ENCODE results near the gene GATAD2A.
"Not testable (repeated sequence)": the region's sequence is repeated elsewhere in the genome, so short reads cannot be mapped to it uniquely, and the experiment has no call there.

GATAD2A gene

GRCh38 chr19:19404879-19405860 is at the start of gene GATAD2A:
TSS of gene GATAD2A (plus strand) at chr19:19405675. CDS start at chr19:19465346, 59,671 bp downstream.
- peak; percentile 83 to 93 (median 84) for DNase-seq (ENCODE audit: low read depth in 2 of 3, low spot score in 1 of 3)

- no peak for DNase-seq (ENCODE audit: low read depth in 2 of 3, low spot score in 1 of 3)
Measured at GRCh38 chr19:19356500-19356899, 49.0 kb upstream of the GATAD2A start.

DNA sequence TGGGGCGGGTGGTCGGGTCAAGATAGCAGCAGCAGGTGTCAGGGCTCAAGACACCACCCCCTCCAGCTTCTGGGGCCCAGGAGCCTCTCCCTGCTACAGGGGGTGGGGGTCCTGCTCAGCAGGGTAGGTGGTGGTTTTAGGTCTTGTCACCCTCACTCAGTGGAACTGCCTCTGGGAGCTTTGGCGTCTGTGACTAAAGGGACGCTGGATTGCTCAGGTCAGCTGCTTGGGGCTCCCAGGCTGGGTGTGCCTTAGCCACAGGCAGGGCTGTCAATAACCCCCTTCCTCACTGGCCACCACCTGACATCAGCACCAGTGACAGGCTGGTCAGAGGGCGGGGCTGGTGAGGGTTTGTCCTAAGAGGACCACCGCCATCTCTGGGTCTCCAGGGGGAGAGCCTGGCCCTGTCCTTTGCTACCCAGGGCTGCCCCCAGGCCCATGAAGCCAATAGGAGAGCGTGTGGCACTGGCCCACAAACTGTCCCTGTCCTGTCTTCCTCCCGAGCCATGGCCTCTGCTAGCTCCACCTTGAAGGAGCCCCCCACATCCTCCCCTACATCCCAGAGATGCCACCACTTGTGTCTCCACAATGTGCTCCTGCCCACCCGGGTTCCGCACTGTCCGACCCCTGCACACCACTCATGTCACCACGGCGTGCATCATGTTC is 48.4 kb upstream of the GATAD2A start:
- no peak for DNase-seq (ENCODE audit: low read depth in 2 of 3, low spot score in 1 of 3)

GRCh38 chr19:19361075-19361594 is 44.3 kb upstream of the GATAD2A start:
- DNase-seq (ENCODE audit: low read depth in 2 of 3, low spot score in 1 of 3) = peak; percentile 69 to 78 (median 71)

GRCh38 chr19:19362075-19362474 is 43.4 kb upstream of the GATAD2A start:
- no peak for DNase-seq (ENCODE audit: low read depth in 2 of 3, low spot score in 1 of 3)

DNA sequence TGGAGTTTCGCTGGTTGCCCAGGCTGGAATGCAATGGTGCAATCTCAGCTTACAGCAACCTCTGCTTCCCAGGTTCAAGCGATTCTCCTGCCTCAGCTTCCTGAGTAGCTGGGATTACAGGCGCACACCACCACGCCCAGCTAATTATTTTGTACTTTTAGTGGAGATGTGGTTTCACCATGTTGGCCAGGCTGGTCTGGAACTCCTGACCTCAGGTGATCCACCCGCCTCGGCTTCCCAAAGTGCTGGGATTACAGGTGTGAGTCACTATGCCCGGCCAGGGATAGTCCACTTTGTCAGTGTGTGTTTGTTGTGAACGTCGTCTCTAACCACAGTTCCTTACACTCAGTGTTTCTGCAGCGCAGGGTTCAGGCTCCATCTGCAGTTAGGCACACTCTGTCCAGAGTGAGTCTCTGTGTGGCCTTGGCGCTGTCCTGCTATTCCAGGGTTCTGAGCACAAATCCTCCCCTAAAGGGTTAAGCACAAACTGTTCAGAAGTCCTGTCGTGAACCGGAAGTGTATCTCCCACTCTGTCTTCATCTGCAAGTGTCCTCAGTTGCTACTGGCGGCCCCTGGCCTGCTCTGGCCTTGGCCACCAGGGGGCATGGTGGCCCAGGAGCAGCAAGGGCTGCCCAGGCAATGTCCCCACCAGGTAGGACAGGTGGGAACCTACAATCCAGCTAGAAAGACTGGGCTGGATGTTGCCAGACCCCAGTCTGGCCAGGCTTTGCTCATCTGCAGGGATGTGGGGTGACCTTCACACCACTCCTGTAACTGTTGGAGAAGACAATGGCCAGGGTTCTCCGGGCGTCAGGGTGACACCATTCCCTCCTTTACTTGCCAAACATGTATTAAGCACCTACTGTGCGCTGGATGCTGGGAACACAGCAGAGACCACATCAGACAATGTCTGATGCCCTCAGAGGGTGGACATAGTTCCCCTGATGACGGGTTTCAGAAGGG is 38.8 kb upstream of the GATAD2A start:
- DNase-seq (ENCODE audit: low read depth in 2 of 3, low spot score in 1 of 3) = peak; percentile 61 to 68 (median 61)

- no peak for DNase-seq (ENCODE audit: low read depth in 2 of 3, low spot score in 1 of 3)
Measured at GRCh38 chr19:19368087-19368486, 37.4 kb upstream of the GATAD2A start.

GRCh38 chr19:19371059-19371458 is 34.4 kb upstream of the GATAD2A start:
- DNase-seq (ENCODE audit: low read depth in 2 of 3, low spot score in 1 of 3) = no peak

DNA sequence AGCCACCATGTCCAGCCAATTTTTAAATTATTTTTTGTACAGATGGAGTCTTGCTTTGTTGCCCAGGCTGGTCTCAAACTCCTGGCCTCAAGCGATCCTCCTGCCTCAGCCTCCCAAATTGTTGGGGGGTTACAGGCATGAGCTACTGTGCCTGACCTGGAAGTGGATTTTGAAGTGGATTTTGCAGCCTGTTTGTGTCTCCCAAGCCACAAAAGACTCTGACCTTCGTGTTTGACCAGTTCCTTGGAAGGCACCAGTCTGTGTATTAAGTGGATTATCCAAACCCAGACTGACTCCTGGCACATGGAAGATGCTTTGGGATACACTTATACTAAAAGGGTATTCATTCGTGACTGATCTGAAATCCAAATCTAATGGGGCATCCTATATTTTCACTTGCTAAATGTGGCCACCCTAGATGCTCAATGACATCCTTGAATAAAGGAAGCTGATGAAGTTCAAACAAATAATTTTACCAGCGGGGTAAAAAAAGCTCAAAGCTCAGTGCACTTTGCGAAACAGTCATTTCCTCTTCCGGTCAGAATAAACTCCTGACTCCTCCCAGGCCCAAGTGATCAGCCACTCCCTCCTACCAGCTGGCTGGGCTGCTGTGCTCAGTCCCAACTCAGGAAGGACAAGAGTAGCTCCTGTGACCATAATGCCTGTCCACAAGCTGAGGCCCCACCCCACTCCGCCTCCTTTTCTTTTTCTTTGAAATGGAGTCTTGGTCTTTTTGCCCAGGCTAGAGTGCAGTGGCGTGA is 32.6 kb upstream of the GATAD2A start:
- no peak for DNase-seq (ENCODE audit: low read depth in 2 of 3, low spot score in 1 of 3)

DNA sequence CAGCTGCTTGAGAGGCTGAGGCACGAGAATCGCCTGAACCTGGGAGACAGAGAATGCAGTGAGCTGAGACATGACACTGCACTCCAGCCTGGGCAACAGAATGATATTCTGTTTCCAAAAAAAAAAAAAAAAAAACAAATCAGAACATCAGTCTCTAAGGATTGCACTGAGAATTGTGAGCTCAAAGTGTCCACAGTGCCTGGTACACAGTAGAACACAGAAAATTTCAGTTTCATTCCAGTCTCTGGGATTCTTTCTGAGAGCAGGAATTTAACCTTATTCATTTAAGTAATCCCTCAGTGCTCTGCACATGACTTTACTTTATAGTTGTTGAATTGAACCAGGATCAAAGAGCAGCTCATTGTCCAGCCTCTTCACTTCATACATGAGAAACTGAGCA is 25.9 kb upstream of the GATAD2A start:
- no peak for DNase-seq (ENCODE audit: low read depth in 2 of 3, low spot score in 1 of 3)

DNA sequence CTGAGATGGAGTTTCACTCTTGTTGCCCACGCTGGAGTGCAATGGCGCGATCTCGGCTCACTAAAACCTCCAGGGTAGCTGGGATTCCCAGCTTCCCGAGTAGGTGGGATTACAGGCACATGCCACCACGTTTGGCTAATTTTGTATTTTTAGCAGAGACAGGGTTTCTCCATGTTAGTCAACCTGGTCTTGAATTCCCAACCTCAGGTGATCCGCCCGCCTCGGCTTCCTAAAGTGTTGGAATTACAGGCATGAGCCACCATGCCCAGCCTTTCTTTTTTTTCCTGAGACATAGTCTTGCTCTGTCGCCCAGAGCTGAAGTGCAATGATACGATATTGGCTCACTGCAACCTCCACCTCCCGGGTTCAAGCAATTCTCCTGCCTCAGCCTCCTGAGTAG is 25.2 kb upstream of the GATAD2A start:
- not testable (repeated sequence) for DNase-seq (ENCODE audit: low read depth in 2 of 3, low spot score in 1 of 3)

DNA sequence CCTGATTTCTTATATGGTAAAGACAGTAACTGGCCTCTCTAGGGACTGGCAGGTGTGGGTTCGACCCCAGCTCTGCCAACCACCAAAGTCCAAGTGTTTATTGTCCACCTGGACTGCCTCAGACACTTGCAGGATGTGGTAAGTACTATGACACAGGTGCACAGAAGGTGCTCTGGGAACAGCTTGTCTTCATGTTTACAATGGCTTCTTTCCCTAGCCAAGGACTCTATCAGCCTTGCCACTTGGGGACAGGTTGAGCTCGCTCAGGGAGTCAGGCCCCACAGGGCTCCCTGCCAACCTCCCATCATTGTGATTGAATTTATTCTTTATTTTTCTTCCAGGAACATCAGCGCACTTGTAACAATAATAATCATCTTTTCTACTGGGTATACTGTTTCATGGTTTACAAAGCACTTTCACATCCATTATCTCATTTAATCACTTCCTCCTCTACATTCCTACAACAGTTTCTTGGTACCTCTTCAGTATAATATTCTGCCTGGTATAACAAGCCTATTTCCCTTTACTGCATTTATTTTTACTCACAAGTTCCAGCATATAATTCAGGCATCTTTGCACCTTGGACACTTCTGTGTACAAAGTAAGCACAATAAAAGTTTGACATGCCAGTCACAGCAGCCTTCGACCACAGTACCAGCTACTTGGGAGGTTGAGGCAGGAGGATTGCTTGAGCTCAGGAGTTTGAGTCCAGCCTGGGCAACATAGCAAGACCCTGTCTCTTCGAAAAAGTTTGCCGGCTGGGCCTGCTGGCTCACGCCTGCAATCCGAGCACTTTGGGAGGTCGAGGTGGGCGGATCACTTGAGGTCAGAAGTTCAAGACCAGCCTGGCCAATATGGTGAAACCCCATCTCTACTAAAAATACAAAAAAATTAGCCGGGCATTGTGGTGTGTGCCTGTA is 24.2 kb upstream of the GATAD2A start:
- no peak for DNase-seq (ENCODE audit: low read depth in 2 of 3, low spot score in 1 of 3)

DNA sequence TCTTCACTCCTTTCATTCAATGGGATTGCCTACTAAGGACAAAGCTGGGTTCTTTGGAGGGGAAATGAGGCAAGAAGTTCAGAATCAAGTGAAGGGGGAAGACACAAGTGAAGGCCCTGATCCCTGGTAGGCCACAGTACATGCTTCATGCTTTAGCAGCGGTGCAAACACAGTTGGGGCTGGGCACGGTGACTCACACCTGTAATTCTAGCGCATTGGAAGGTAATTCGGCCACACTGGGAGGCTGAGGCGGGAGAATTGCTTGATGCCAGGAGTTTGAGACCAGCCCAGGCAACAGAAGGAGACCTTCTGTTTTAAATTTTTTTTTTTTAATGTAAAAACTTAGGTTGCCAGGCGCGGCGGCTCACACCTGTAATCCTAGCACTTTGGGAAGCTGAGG is 23.4 kb upstream of the GATAD2A start:
- no peak for DNase-seq (ENCODE audit: low read depth in 2 of 3, low spot score in 1 of 3)

DNA sequence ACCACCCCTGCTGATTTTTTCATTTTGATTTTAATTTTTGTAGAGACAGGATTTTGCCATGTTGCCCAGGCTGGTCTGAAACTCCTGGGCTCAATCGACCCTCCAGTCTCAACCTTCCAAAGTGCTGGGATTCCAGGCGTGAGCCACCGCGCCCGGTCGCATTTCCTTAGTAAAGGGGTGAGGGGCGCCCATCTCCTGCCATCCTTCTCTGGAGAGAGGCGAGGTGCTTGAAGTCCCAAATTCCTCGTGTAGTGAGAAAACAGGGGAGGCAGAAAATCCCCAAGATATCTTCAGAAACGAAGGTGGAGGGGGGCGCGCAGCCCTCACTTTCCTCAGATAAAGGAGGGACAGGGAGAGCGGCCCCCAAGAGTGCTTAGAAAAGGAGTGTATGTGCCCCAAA is 21.0 kb upstream of the GATAD2A start:
- DNase-seq (ENCODE audit: low read depth in 2 of 3, low spot score in 1 of 3) = no peak

DNA sequence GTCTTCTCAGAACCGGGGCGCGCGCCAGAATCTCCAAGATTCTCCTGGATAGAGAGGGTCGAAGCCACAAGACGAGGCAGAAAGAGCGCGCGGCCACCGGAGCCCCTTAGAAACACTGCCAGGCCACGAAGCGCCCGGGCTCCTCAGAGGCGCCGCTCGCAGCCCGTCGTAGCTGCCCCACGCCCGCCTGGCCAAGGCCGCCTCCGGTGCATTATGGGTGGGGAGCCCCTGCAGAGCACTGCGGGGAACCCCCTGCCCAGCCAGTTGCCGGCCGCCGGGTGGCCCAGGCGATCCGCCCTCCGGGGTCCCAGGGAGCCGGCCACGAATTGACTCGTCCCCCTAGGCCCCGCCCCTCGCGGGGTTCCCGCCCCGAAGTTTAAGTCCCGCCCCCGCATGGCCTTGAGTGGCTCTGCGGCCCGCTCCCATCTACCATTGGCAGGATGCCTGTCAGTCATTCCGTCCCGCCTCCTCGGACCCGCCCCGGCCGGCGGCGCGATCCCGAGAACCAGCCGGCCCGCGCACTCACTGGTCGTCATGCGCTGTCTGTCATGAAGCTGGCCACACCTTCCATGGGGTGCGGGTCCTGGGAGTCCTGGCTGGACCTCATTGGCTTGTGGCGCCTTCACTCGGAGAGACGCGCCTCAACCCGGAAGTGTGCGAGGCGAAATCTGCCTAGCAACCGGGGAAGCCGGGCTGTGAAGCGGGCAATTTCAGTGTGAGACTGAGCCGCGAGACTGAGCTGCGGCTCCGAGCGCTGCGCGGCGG is 20.2 kb upstream of the GATAD2A start:
- DNase-seq (ENCODE audit: low read depth in 2 of 3, low spot score in 1 of 3) = peak; percentile 99 to 100 (median 99)

DNA sequence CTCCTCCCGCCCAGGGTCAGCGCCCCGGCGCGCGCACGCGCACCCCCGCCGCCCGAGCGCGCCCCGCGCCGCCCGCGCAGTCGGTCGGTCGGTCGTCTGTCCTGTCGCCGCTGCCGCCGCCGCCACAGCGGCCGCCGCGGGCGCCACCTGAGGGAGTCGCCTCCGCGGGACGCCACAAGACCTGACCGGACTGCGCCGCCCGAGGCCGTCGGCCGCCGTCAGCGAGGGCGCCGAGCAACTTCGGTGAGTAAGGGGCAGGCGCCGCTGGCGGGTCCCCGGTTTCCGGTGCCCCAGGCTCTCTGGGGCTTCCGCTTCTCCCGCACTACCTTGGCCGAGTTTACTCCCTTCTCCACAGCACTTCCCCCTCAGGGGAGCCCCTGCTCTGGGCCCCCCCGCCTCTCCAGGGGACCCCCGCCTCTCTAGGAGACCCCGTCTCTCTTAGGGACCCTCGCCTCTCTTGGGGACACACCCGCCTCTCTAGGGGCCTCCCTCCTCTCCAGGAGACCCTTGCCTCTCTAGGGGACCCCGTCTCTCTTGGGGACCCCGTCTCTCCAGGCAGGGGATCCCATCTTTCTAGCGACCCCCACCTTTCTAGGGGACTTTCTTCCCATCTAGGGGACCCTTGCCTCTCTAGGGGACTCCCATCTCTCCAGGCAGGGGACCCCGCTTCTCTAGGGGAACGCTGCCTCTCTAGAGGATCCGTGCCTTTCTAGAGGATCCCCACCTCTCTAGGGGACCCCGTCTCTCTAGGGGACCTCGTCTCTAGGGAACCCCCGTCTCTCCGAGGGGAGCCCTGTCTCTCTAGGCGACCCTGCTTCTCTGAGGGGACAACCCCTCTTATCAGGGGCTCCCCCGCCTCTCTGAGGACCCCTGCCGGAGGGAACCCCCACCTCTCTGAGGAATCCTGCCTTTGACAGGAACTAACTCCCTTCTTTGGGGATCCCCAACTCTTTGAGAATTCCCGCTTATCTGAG is 19.3 kb upstream of the GATAD2A start:
- DNase-seq (ENCODE audit: low read depth in 2 of 3, low spot score in 1 of 3) = no peak

GRCh38 chr19:19387108-19387507 is 18.4 kb upstream of the GATAD2A start:
- no peak for DNase-seq (ENCODE audit: low read depth in 2 of 3, low spot score in 1 of 3)

All from stimulated activated CD4-positive, alpha-beta T cell treated with anti-CD3 and anti-CD28 coated beads, Interleukin-12 subunit alpha, Interleukin-12 subunit beta, amount 100 ng/mL, for 48 hours (primary cell).